B cell (primary cell): ENCODE data around the gene ZNF689. TPM values are rescaled to one million over a fixed set of nuclear protein-coding genes. Genes with fewer than 3 reads are reported as not detected.
A peak's percentile ranks its signal among the peaks of the same experiment; 100 is the strongest.

ENCODE experiments used
- ATAC-seq: fragments of 200-7000 bp; cut with Tn5 transposase; one replicate; pipeline ENCODE4 v1.10.0; 2021; ENCODE audit warnings: low read depth, mild to moderate bottlenecking, moderate number of reproducible peaks, moderate library complexity
- CTCF ChIA-PET: fragments of 350-600 bp; sonication (Branson Sonifier 250); formaldehyde crosslinking; loops from one replicate; lab custom pipeline; 2021; ENCODE audit warnings: antibody characterized with exemption, inconsistent platforms; lab: Charles Lee
- POLR2A ChIA-PET: fragments of 350-600 bp; sonication (Branson Sonifier 250); formaldehyde crosslinking; loops from one replicate; lab custom pipeline; 2021; ENCODE audit warnings: antibody characterized with exemption; lab: Charles Lee
- DNase-seq: peaks from one replicate; pipeline ENCODE4 v3.0.0; 2013
- H2AFZ ChIP-seq: 2 replicates; pipeline ENCODE4 v1.6.1; 2012; ENCODE audit warnings: mild to moderate bottlenecking, low read depth, low read length; ENCODE audit not compliant: insufficient read depth, poor library complexity, severe bottlenecking
- H3K27ac ChIP-seq, 2 donors: 1 replicate in 1 of 2; 2 replicates in 1 of 2; pipeline ENCODE4 v1.5.1; 2012 to 2013; ENCODE audit warnings: low read length in 2 of 2, mild to moderate bottlenecking in 2 of 2, moderate library complexity in 1 of 2
- H3K27me3 ChIP-seq, 4 experiments: fragments of 200-600 bp in 1 of 4; sonication (generic) in 1 of 4; replicated peaks in 1 of 4; 1 replicate in 2 of 4; 2 replicates in 2 of 4; pipeline versions ENCODE4 v1.6.1 to v1.7.0; 2013 to 2016; ENCODE audit warnings: low read length in 3 of 4, mild to moderate bottlenecking in 2 of 4, mixed read lengths in 1 of 4, moderate library complexity in 1 of 4; ENCODE audit not compliant: insufficient read depth in 4 of 4, control insufficient read depth in 3 of 4; ENCODE audit errors: control extremely low read depth in 1 of 4
- H3K36me3 ChIP-seq, 2 experiments: replicated peaks in 1 of 2; 1 replicate in 1 of 2; 2 replicates in 1 of 2; pipeline versions ENCODE4 v1.6.1 to v1.7.1; 2013; ENCODE audit warnings: low read length in 1 of 2; ENCODE audit not compliant: insufficient read depth in 2 of 2, control insufficient read depth in 1 of 2; ENCODE audit errors: control extremely low read depth in 1 of 2, extremely low read depth in 1 of 2
- H3K4me1 ChIP-seq, 2 donors: fragments of 200-600 bp in 1 of 2; sonication (generic) in 1 of 2; 1 replicate in 1 of 2; 2 replicates in 1 of 2; pipeline versions ENCODE4 v1.5.1 to v1.6.1; 2013 to 2017; ENCODE audit warnings: low read length in 2 of 2; ENCODE audit not compliant: control insufficient read depth in 2 of 2, insufficient read depth in 2 of 2
- H3K4me2 ChIP-seq: replicated peaks from 2 replicates; pipeline ENCODE3; 2012; ENCODE audit warnings: mild to moderate bottlenecking, low read depth, low read length; ENCODE audit not compliant: poor library complexity, severe bottlenecking
- H3K4me3 ChIP-seq, 5 experiments: fragments of 200-600 bp in 1 of 5; sonication (generic) in 1 of 5; 1 replicate in 3 of 5; 2 replicates in 2 of 5; pipeline versions ENCODE4 v1.5.1 to v1.7.0; 2011 to 2016; ENCODE audit warnings: low read length in 4 of 5, mild to moderate bottlenecking in 4 of 5, low read depth in 2 of 5, control low read depth in 1 of 5, moderate library complexity in 1 of 5; ENCODE audit not compliant: insufficient read depth in 1 of 5; ENCODE audit errors: control extremely low read depth in 1 of 5, extremely low read depth in 1 of 5
- H3K79me2 ChIP-seq: fragments of 200-600 bp; sonication (generic); one replicate; pipeline ENCODE4 v1.6.0; 2016; ENCODE audit warnings: low read length; ENCODE audit not compliant: control insufficient read depth, insufficient read depth
- H3K9ac ChIP-seq: fragments of 200-600 bp; sonication (generic); 2 replicates; pipeline ENCODE4 v1.6.1; 2017; ENCODE audit warnings: mild to moderate bottlenecking, low read length, moderate library complexity
- H3K9me3 ChIP-seq, 3 donors: one replicate each; pipeline versions ENCODE4 v1.6.1 to v1.7.1; 2013; ENCODE audit warnings: low read length in 2 of 3; ENCODE audit not compliant: control insufficient read depth in 2 of 3, insufficient read depth in 1 of 3; ENCODE audit errors: control extremely low read depth in 1 of 3
- H4K20me1 ChIP-seq: 2 replicates; pipeline ENCODE4 v1.6.0; 2012; ENCODE audit warnings: mild to moderate bottlenecking, low read length; ENCODE audit not compliant: insufficient read depth, control insufficient read depth, poor library complexity, severe bottlenecking
- H3K27ac Mint-ChIP-seq: one replicate; pipeline ENCODE4 v1.8.0; 2021; ENCODE audit warnings: mixed read lengths
- H3K27me3 Mint-ChIP-seq: one replicate; pipeline ENCODE4 v1.8.0; 2021; ENCODE audit warnings: mixed read lengths
- H3K4me1 Mint-ChIP-seq: one replicate; pipeline ENCODE4 v1.8.0; 2021; ENCODE audit warnings: mixed read lengths
- H3K4me3 Mint-ChIP-seq: one replicate; pipeline ENCODE4 v1.8.0; 2021; ENCODE audit warnings: mixed read lengths
- H3K9me3 Mint-ChIP-seq: one replicate; pipeline ENCODE4 v1.8.0; 2022; ENCODE audit warnings: mixed read lengths; ENCODE audit not compliant: insufficient read depth
- CTCF ChIP-seq: fragments of 200-600 bp; IDR thresholded peaks from one replicate; pipeline ENCODE4 v1.8.0; 2022; ENCODE audit warnings: antibody characterized with exemption, mild to moderate bottlenecking
- EZH2 ChIP-seq: IDR thresholded peaks from 2 replicates; pipeline ENCODE4 v1.6.1; 2012; ENCODE audit warnings: borderline replicate concordance, low read depth, mild to moderate bottlenecking, moderate library complexity, low read length; ENCODE audit not compliant: insufficient read depth, poor library complexity, severe bottlenecking
- WGBS: methylation state at CpG from one replicate; pipeline ENCODE4 v1.1.5; 2013; ENCODE audit warnings: missing lambda C conversion rate; ENCODE audit not compliant: insufficient coverage; 5-methylcytosine and 5-hydroxymethylcytosine counted together
- intact Hi-C: fragments of 100-400 bp; cut with micrococcal nuclease; formaldehyde crosslinking; loops from one replicate; pipeline ENCODE4 v1.10.0; 2022
- polyA plus RNA-seq: library from polyadenylated mRNA; depleted of rRNA; stranded (reverse); fragments of >200 nt; gene quantifications from 2 replicates; pipeline ENCODE4 v1.2.3, GENCODE V29; 2012
- total RNA-seq, 2 donors: library from RNA; stranded (reverse); fragments of 120-200 nt in 1 of 2; gene quantifications; 1 replicate in 1 of 2; 2 replicates in 1 of 2; pipeline versions ENCODE4 v1.2.3 to v1.2.4, GENCODE V29; 2013 to 2022

The ZNF689 gene
- total and polyA plus RNA-seq, 2 donors (not counting 1 experiment from before 2014, with no cell fraction given) = 8.1 to 12.4 TPM

- DNase-seq (no peak), ATAC-seq (no peak)
- Mint-ChIP-seq H3K9me3 (no peaks in the 10 kb centered on the region), H3K27me3 (no peaks in the 10 kb centered on the region), H3K27ac (peak overlapping the region; percentile 86), H3K4me1 (peaks cover 28% of the 10 kb centered on the region), H3K4me3 (peak overlapping the region; percentile 91)
- H3K4me3 ChIP-seq = no peak overlapping the region
- no peak overlapping the region for H2AFZ ChIP-seq
- WGBS = 96% methylated on average over 18 of the region's 18 CpGs
- ChIA-PET CTCF (interaction anchor here (1.2 to 3.6 kb wide), 3 partner anchors 8 to 44 kb away, joined by 3 to 33 read pairs (median 3); partner anchors contain the start of gene FBRS), POLR2A (no interaction called here)
- no peaks in the 10 kb centered on the region for H3K27me3 ChIP-seq
- intact Hi-C loops = no loop called here
- no peaks in the 10 kb centered on the region for H3K79me2 ChIP-seq
- H3K4me2 ChIP-seq = no peak overlapping the region
- H3K36me3 ChIP-seq = peaks cover 0 to 46% of the 10 kb centered on the region in 2 experiments
- peaks cover 16 to 33% of the 10 kb centered on the region in 2 donors for H3K4me1 ChIP-seq
- TF ChIP-seq CTCF (no peak), EZH2 (no peak)
- H3K9me3 ChIP-seq = peaks cover 0 to 8% (median 0%) of the 10 kb centered on the region in 3 donors
- H4K20me1 ChIP-seq = no peaks in the 10 kb centered on the region
- H3K9ac ChIP-seq = no peak overlapping the region
- H3K27ac ChIP-seq = peak overlapping the region in 1 of 2 donors; percentile 76
Measured at GRCh38 chr16:30652718-30653117, 42.5 kb upstream of the ZNF689 start.

- no peaks in the 10 kb centered on the region for H3K27me3 ChIP-seq
- H3K27ac Mint-ChIP-seq = peak overlapping the region; percentile 86
- H3K9ac ChIP-seq = peak overlapping the region; percentile 99
- POLR2A ChIA-PET = interaction anchor here (2.8 kb wide), 1 partner anchor 45 kb away, joined by 8 read pairs; no protein-coding TSS in a partner anchor
- intact Hi-C loops = no loop called here
- ATAC-seq (no peak), DNase-seq (no peak)
- peak overlapping the region; percentile 99 for H2AFZ ChIP-seq
- H3K9me3 ChIP-seq = peaks cover 0 to 8% (median 0%) of the 10 kb centered on the region in 3 donors
- CTCF ChIA-PET = interaction anchor here (1.2 to 3.6 kb wide), 2 partner anchors 8 to 45 kb away, joined by 3 to 33 read pairs; partner anchors contain the start of gene FBRS
- no peaks in the 10 kb centered on the region for H3K79me2 ChIP-seq
- H3K4me2 ChIP-seq = peak overlapping the region; percentile 100
- peak overlapping the region in 4 of 5 experiments; percentile 62 to 100 (median 92) for H3K4me3 ChIP-seq
- 10% methylated on average over 2 of the region's 2 CpGs for WGBS
- no peaks in the 10 kb centered on the region for H3K27me3 Mint-ChIP-seq
- no peaks in the 10 kb centered on the region for H3K9me3 Mint-ChIP-seq
- peak overlapping the region; percentile 91 for H3K4me3 Mint-ChIP-seq
- peaks cover 10 to 26% of the 10 kb centered on the region in 2 donors for H3K4me1 ChIP-seq
- peaks cover 22% of the 10 kb centered on the region for H3K4me1 Mint-ChIP-seq
- H3K27ac ChIP-seq = peak overlapping the region; percentile 71 to 76
- TF ChIP-seq EZH2 = no peak
- no peak for TF ChIP-seq CTCF
- no peaks in the 10 kb centered on the region for H4K20me1 ChIP-seq
- H3K36me3 ChIP-seq = peaks cover 0 to 46% of the 10 kb centered on the region in 2 experiments
Measured at GRCh38 chr16:30652005-30652296, 41.8 kb upstream of the ZNF689 start.
